K562 (cell line): ENCODE measurements around the gene MOCS3. TPM values are rescaled to one million over a fixed set of nuclear protein-coding genes. Genes with fewer than 3 reads are reported as not detected.

Source experiments
- ATF1 ChIP-seq, 2 experiments: fragments of 450-650 bp in 1 of 2; IDR thresholded peaks; 2 replicates each; pipeline ENCODE4 v1.6.1; 2016; ENCODE audit warnings: missing compliant biosample characterization in 1 of 2, missing genetic modification characterization in 1 of 2
- CREB3L1 ChIP-seq: fragments of 450-650 bp; IDR thresholded peaks from 2 replicates; pipeline ENCODE4 v1.6.1; 2014; ENCODE audit warnings: low read depth, mild to moderate bottlenecking, moderate library complexity, borderline replicate concordance
- FOXK2 ChIP-seq, 2 experiments: fragments of 450-650 bp; IDR thresholded peaks in 1 of 2; conservative IDR thresholded peaks in 1 of 2; 2 replicates each; pipeline ENCODE4 v1.6.1; 2016; ENCODE audit warnings: low read depth in 2 of 2, mild to moderate bottlenecking in 1 of 2
- GATAD2A ChIP-seq: fragments of 450-650 bp; IDR thresholded peaks from 2 replicates; pipeline ENCODE4 v1.6.1; 2017
- HDAC1 ChIP-seq, 2 experiments: fragments of 450-650 bp; IDR thresholded peaks; 2 replicates each; pipeline ENCODE4 v1.6.1; 2016 to 2017; ENCODE audit warnings: inconsistent platforms in 1 of 2, mild to moderate bottlenecking in 1 of 2, moderate library complexity in 1 of 2
- HDAC2 ChIP-seq: fragments of 450-650 bp; IDR thresholded peaks from 2 replicates; pipeline ENCODE4 v1.6.1; 2016; ENCODE audit warnings: mild to moderate bottlenecking
- MIER1 ChIP-seq: fragments of 450-650 bp; IDR thresholded peaks from 2 replicates; pipeline ENCODE4 v1.6.1; 2016; ENCODE audit warnings: antibody characterized with exemption, mild to moderate bottlenecking, low read depth
- MLLT1 ChIP-seq, 2 experiments: fragments of 450-650 bp; IDR thresholded peaks; 2 replicates each; pipeline ENCODE4 v1.6.1; 2016
- MTA1 ChIP-seq: fragments of 450-650 bp; IDR thresholded peaks from 2 replicates; pipeline ENCODE4 v1.6.1; 2017; ENCODE audit warnings: borderline replicate concordance
- MTA2 ChIP-seq: fragments of 450-650 bp; IDR thresholded peaks from 2 replicates; pipeline ENCODE4 v1.6.1; 2016; ENCODE audit warnings: low read depth
- MXD1 ChIP-seq: fragments of 250-450 bp; sonication (Bioruptor Pico); IDR thresholded peaks from 2 replicates; pipeline ENCODE4 v1.8.0; 2021; ENCODE audit warnings: borderline replicate concordance, mild to moderate bottlenecking, moderate library complexity; ENCODE audit not compliant: poor library complexity, severe bottlenecking
- PHF21A ChIP-seq: fragments of 450-650 bp; IDR thresholded peaks from 2 replicates; pipeline ENCODE4 v1.6.1; 2017; ENCODE audit warnings: low read depth, borderline replicate concordance
- PYGO2 ChIP-seq: fragments of 450-650 bp; IDR thresholded peaks from 2 replicates; pipeline ENCODE4 v1.6.1; 2016; ENCODE audit warnings: mild to moderate bottlenecking, missing genetic modification characterization, moderate library complexity, missing compliant biosample characterization
- SMARCC2 ChIP-seq: fragments of 450-650 bp; IDR thresholded peaks from 2 replicates; pipeline ENCODE4 v1.6.1; 2017; ENCODE audit warnings: antibody characterized with exemption, moderate library complexity, mild to moderate bottlenecking, low read depth
- TBP ChIP-seq: optimal IDR thresholded peaks from 2 replicates; pipeline ENCODE3; 2011; ENCODE audit warnings: low read depth, low read length, improper control_type of control experiment
- THAP7 ChIP-seq: fragments of 250-450 bp; sonication (Bioruptor Pico); IDR thresholded peaks from 2 replicates; pipeline ENCODE4 v1.5.0; 2021
- ZBTB33 ChIP-seq: sonication (generic); formaldehyde crosslinking; IDR thresholded peaks from 2 replicates; pipeline ENCODE4 v1.8.1; 2023; ENCODE audit warnings: mild to moderate bottlenecking, missing genetic modification reagents
- ZBTB5 ChIP-seq: fragments of 450-650 bp; IDR thresholded peaks from 2 replicates; pipeline ENCODE4 v1.6.1; 2017; ENCODE audit warnings: antibody characterized with exemption
- ZNF239 ChIP-seq: fragments of 250-450 bp; sonication (Bioruptor Pico); IDR thresholded peaks from 2 replicates; pipeline ENCODE4 v1.4.0; 2020; ENCODE audit warnings: mild to moderate bottlenecking
- ZSCAN29 ChIP-seq: fragments of 450-650 bp; IDR thresholded peaks from 2 replicates; pipeline ENCODE4 v1.6.1; 2017
- polyA plus RNA-seq, 8 experiments: library from polyadenylated mRNA; depleted of rRNA in 4 of 8; stranded (reverse) in 5 of 8; unstranded in 3 of 8; fragments of >200 nt; fragmentation: Nextera tagmentation in 2 of 8; fragmentation: Illumina TruSeq in 1 of 8; extraction: Ambion mirVana in 2 of 8; extraction: Trizol in 1 of 8; gene quantifications; 2 replicates each; pipeline versions ENCODE4 v1.2.1 to v1.2.3, GENCODE V29; 2011 to 2014; ENCODE audit warnings: inconsistent platforms in 1 of 8, missing spikeins in 1 of 8
- total RNA-seq, 7 experiments: library from RNA; depleted of rRNA in 6 of 7; stranded (reverse); fragments of >200 nt in 6 of 7; fragmentation: Illumina TruSeq in 2 of 7; extraction: Trizol in 2 of 7; gene quantifications; 2 replicates each; pipeline versions ENCODE4 v1.2.1 to v1.2.3, GENCODE V29; 2011 to 2021; ENCODE audit warnings: low replicate concordance in 1 of 7

The MOCS3 gene
- total and polyA plus RNA-seq, 9 of the 15 experiments (the other 6 are each of a cell fraction or from before 2014, with no cell fraction given), result 0.70 to 6.2 (median 2.9) TPM

- TF ChIP-seq MLLT1 (IDR thresholded peaks at IDR 0.05), result peak in 1 of 2 experiments; percentile 60; a peak in 1 of 4 replicates
- no peak for TF ChIP-seq SMARCC2
- TF ChIP-seq MIER1, result no peak
- TF ChIP-seq TBP, result peak; percentile 98
- 0 out of 2 replicates have a peak, but pooled peaks have one; percentile 10 for TF ChIP-seq ZSCAN29
- no peak for TF ChIP-seq ZBTB5
- TF ChIP-seq MTA2, result no peak
- no peak for TF ChIP-seq MTA1
- 0 out of 2 replicates have a peak, but pooled peaks have one; percentile 26 for TF ChIP-seq CREB3L1
- no peak for TF ChIP-seq FOXK2 (conservative IDR thresholded peaks at IDR 0.05 in 1 of 2, IDR thresholded peaks at IDR 0.05 in 1 of 2; ENCODE audit: low read depth in 2 of 2)
- no peak for TF ChIP-seq PYGO2 (tag)
- peak; percentile 12; the same call in 1 of the 2 replicates for TF ChIP-seq HDAC2
- no peak for TF ChIP-seq ATF1 (CRISPR knock-in tag; IDR thresholded peaks at IDR 0.05)
- peak; percentile 98 for TF ChIP-seq ATF1 (tag; IDR thresholded peaks at IDR 0.05)
- TF ChIP-seq GATAD2A, result no peak
- no peak for TF ChIP-seq PHF21A
- no peak for TF ChIP-seq MXD1 (CRISPR knock-in tag)
- TF ChIP-seq HDAC1 (IDR thresholded peaks at IDR 0.05), result peak in 1 of 2 experiments; percentile 43; a peak in 2 of 4 replicates
- 0 out of 2 replicates have a peak, but pooled peaks have one; percentile 32 for TF ChIP-seq THAP7 (CRISPR knock-in tag)
- TF ChIP-seq ZNF239 (CRISPR knock-in tag), result no peak
- TF ChIP-seq ZBTB33 (CRISPR knock-in tag), result peak; percentile 14; the same call in 1 of the 2 replicates
Observed at GRCh38 chr20:50957798-50958614, 612 bp upstream of the MOCS3 start, which contains the start of gene DPM1 (continued).
